Smooth muscle cell of trachea (primary cell): Measurements from ENCODE around the gene SEPTIN7. TPM values are rescaled to one million over a fixed set of nuclear protein-coding genes. Genes with fewer than 3 reads are reported as not detected.

Experiments
- total RNA-seq: library from RNA; depleted of rRNA; stranded (reverse); fragments of >200 nt; gene quantifications from 2 replicates; pipeline ENCODE4 v1.2.1, GENCODE V29; 2014

Gene SEPTIN7
- total RNA-seq: 167 and 339 TPM in 2 replicates

GRCh38 chr7:35800718-35801391, at the start of gene SEPTIN7:
SEPTIN7 (plus strand) TSS chr7:35801057; CDS start chr7:35801210, 153 bp downstream.

Other genes with a start within 250 kb of the SEPTIN7 start
- 22.4 and 40.4 TPM in 2 replicates for gene HERPUD2, start 105.9 kb upstream of the SEPTIN7 start, total RNA-seq